B cell (primary cell): ENCODE results near the gene ABCA13. TPM values are rescaled to one million over a fixed set of nuclear protein-coding genes. Genes with fewer than 3 reads are reported as not detected.

Experiments used
- ATAC-seq: fragments of 200-7000 bp; cut with Tn5 transposase; one replicate; pipeline ENCODE4 v1.10.0; 2021; ENCODE audit warnings: low read depth, mild to moderate bottlenecking, moderate number of reproducible peaks, moderate library complexity
- CTCF ChIA-PET: fragments of 350-600 bp; sonication (Branson Sonifier 250); formaldehyde crosslinking; loops from one replicate; lab custom pipeline; 2021; ENCODE audit warnings: antibody characterized with exemption, inconsistent platforms; lab: Charles Lee
- POLR2A ChIA-PET: fragments of 350-600 bp; sonication (Branson Sonifier 250); formaldehyde crosslinking; loops from one replicate; lab custom pipeline; 2021; ENCODE audit warnings: antibody characterized with exemption; lab: Charles Lee
- DNase-seq: peaks from one replicate; pipeline ENCODE4 v3.0.0; 2013
- H2AFZ ChIP-seq: 2 replicates; pipeline ENCODE4 v1.6.1; 2012; ENCODE audit warnings: mild to moderate bottlenecking, low read depth, low read length; ENCODE audit not compliant: insufficient read depth, poor library complexity, severe bottlenecking
- H3K27ac ChIP-seq, 2 donors: 1 replicate in 1 of 2; 2 replicates in 1 of 2; pipeline ENCODE4 v1.5.1; 2012 to 2013; ENCODE audit warnings: low read length in 2 of 2, mild to moderate bottlenecking in 2 of 2, moderate library complexity in 1 of 2
- H3K27me3 ChIP-seq, 4 experiments: fragments of 200-600 bp in 1 of 4; sonication (generic) in 1 of 4; replicated peaks in 1 of 4; 1 replicate in 2 of 4; 2 replicates in 2 of 4; pipeline versions ENCODE4 v1.6.1 to v1.7.0; 2013 to 2016; ENCODE audit warnings: low read length in 3 of 4, mild to moderate bottlenecking in 2 of 4, mixed read lengths in 1 of 4, moderate library complexity in 1 of 4; ENCODE audit not compliant: insufficient read depth in 4 of 4, control insufficient read depth in 3 of 4; ENCODE audit errors: control extremely low read depth in 1 of 4
- H3K36me3 ChIP-seq, 2 experiments: replicated peaks in 1 of 2; 1 replicate in 1 of 2; 2 replicates in 1 of 2; pipeline versions ENCODE4 v1.6.1 to v1.7.1; 2013; ENCODE audit warnings: low read length in 1 of 2; ENCODE audit not compliant: insufficient read depth in 2 of 2, control insufficient read depth in 1 of 2; ENCODE audit errors: control extremely low read depth in 1 of 2, extremely low read depth in 1 of 2
- H3K4me1 ChIP-seq, 2 donors: fragments of 200-600 bp in 1 of 2; sonication (generic) in 1 of 2; 1 replicate in 1 of 2; 2 replicates in 1 of 2; pipeline versions ENCODE4 v1.5.1 to v1.6.1; 2013 to 2017; ENCODE audit warnings: low read length in 2 of 2; ENCODE audit not compliant: control insufficient read depth in 2 of 2, insufficient read depth in 2 of 2
- H3K4me2 ChIP-seq: replicated peaks from 2 replicates; pipeline ENCODE3; 2012; ENCODE audit warnings: mild to moderate bottlenecking, low read depth, low read length; ENCODE audit not compliant: poor library complexity, severe bottlenecking
- H3K4me3 ChIP-seq, 5 experiments: fragments of 200-600 bp in 1 of 5; sonication (generic) in 1 of 5; 1 replicate in 3 of 5; 2 replicates in 2 of 5; pipeline versions ENCODE4 v1.5.1 to v1.7.0; 2011 to 2016; ENCODE audit warnings: low read length in 4 of 5, mild to moderate bottlenecking in 4 of 5, low read depth in 2 of 5, control low read depth in 1 of 5, moderate library complexity in 1 of 5; ENCODE audit not compliant: insufficient read depth in 1 of 5; ENCODE audit errors: control extremely low read depth in 1 of 5, extremely low read depth in 1 of 5
- H3K79me2 ChIP-seq: fragments of 200-600 bp; sonication (generic); one replicate; pipeline ENCODE4 v1.6.0; 2016; ENCODE audit warnings: low read length; ENCODE audit not compliant: control insufficient read depth, insufficient read depth
- H3K9ac ChIP-seq: fragments of 200-600 bp; sonication (generic); 2 replicates; pipeline ENCODE4 v1.6.1; 2017; ENCODE audit warnings: mild to moderate bottlenecking, low read length, moderate library complexity
- H3K9me3 ChIP-seq, 3 donors: one replicate each; pipeline versions ENCODE4 v1.6.1 to v1.7.1; 2013; ENCODE audit warnings: low read length in 2 of 3; ENCODE audit not compliant: control insufficient read depth in 2 of 3, insufficient read depth in 1 of 3; ENCODE audit errors: control extremely low read depth in 1 of 3
- H4K20me1 ChIP-seq: 2 replicates; pipeline ENCODE4 v1.6.0; 2012; ENCODE audit warnings: mild to moderate bottlenecking, low read length; ENCODE audit not compliant: insufficient read depth, control insufficient read depth, poor library complexity, severe bottlenecking
- H3K27ac Mint-ChIP-seq: one replicate; pipeline ENCODE4 v1.8.0; 2021; ENCODE audit warnings: mixed read lengths
- H3K27me3 Mint-ChIP-seq: one replicate; pipeline ENCODE4 v1.8.0; 2021; ENCODE audit warnings: mixed read lengths
- H3K4me1 Mint-ChIP-seq: one replicate; pipeline ENCODE4 v1.8.0; 2021; ENCODE audit warnings: mixed read lengths
- H3K4me3 Mint-ChIP-seq: one replicate; pipeline ENCODE4 v1.8.0; 2021; ENCODE audit warnings: mixed read lengths
- H3K9me3 Mint-ChIP-seq: one replicate; pipeline ENCODE4 v1.8.0; 2022; ENCODE audit warnings: mixed read lengths; ENCODE audit not compliant: insufficient read depth
- CTCF ChIP-seq: fragments of 200-600 bp; IDR thresholded peaks from one replicate; pipeline ENCODE4 v1.8.0; 2022; ENCODE audit warnings: antibody characterized with exemption, mild to moderate bottlenecking
- EZH2 ChIP-seq: IDR thresholded peaks from 2 replicates; pipeline ENCODE4 v1.6.1; 2012; ENCODE audit warnings: borderline replicate concordance, low read depth, mild to moderate bottlenecking, moderate library complexity, low read length; ENCODE audit not compliant: insufficient read depth, poor library complexity, severe bottlenecking
- WGBS: methylation state at CpG from one replicate; pipeline ENCODE4 v1.1.5; 2013; ENCODE audit warnings: missing lambda C conversion rate; ENCODE audit not compliant: insufficient coverage; 5-methylcytosine and 5-hydroxymethylcytosine counted together
- intact Hi-C: fragments of 100-400 bp; cut with micrococcal nuclease; formaldehyde crosslinking; loops from one replicate; pipeline ENCODE4 v1.10.0; 2022
- polyA plus RNA-seq: library from polyadenylated mRNA; depleted of rRNA; stranded (reverse); fragments of >200 nt; gene quantifications from 2 replicates; pipeline ENCODE4 v1.2.3, GENCODE V29; 2012
- total RNA-seq, 2 donors: library from RNA; stranded (reverse); fragments of 120-200 nt in 1 of 2; gene quantifications; 1 replicate in 1 of 2; 2 replicates in 1 of 2; pipeline versions ENCODE4 v1.2.3 to v1.2.4, GENCODE V29; 2013 to 2022

ABCA13 gene
- total and polyA plus RNA-seq, 2 donors (not counting 1 experiment from before 2014, with no cell fraction given) = not detected

DNA sequence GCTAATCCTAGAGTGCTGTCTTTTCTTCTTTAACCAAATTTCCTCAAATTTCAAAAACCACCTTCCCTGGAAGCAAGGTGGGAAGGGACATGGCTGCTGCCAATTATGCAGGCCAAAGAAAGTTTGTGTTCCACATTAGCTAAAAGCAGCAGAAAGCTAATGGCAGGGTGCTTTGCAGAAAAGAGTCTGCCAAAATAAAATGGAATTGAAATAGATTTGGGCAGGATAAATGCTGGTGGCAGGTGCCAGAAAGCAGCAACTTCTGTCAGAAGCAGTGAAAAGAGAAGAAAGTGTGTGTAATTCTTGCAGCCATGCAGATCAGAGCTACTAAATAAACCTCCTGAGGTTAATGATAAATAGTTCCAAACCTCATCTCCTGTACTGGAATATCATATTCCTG, 275.5 kb downstream of the ABCA13 start:
- H3K27ac Mint-ChIP-seq = no peak overlapping the region
- H3K4me3 Mint-ChIP-seq = no peak overlapping the region
- H3K36me3 ChIP-seq = no peaks in the 10 kb centered on the region
- no peaks in the 10 kb centered on the region for H4K20me1 ChIP-seq
- ChIA-PET CTCF (no interaction called here), POLR2A (no interaction called here)
- H3K9me3 ChIP-seq = peaks cover 0 to 11% (median 5%) of the 10 kb centered on the region in 3 donors
- no peaks in the 10 kb centered on the region for H3K27me3 Mint-ChIP-seq
- no peak for ATAC-seq
- no peaks in the 10 kb centered on the region for H3K4me1 Mint-ChIP-seq
- H3K27me3 ChIP-seq = no peaks in the 10 kb centered on the region
- no peaks in the 10 kb centered on the region for H3K79me2 ChIP-seq
- peaks cover 3% of the 10 kb centered on the region for H3K9me3 Mint-ChIP-seq
- intact Hi-C loops = no loop called here
- H3K4me2 ChIP-seq = no peak overlapping the region
- DNase-seq = no peak
- H2AFZ ChIP-seq = no peak overlapping the region
- no peak overlapping the region for H3K4me3 ChIP-seq
- no peak overlapping the region for H3K27ac ChIP-seq
- H3K4me1 ChIP-seq = no peaks in the 10 kb centered on the region
- no peak overlapping the region for H3K9ac ChIP-seq
- TF ChIP-seq CTCF (no peak), EZH2 (no peak)

DNA sequence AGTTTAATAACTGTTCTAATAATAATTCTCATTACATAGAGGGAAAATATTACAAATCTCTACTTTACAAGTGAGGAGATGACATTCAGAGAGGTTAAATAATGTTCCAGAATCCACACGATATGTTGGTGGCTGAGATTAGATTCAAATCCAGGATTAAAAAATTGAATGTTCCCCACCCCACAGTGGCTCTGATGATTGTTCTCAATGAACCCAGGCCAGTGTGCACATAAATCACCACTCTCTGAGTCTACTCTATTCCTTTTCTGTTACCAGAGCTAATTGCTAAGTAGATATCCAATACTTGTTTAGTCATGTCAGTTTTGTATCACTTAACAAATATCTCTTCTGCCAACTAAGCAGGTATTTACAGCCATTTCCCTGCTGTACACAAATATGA, 281.0 kb downstream of the ABCA13 start:
- H3K27me3 Mint-ChIP-seq = no peaks in the 10 kb centered on the region
- Histone ChIP-seq H3K27ac (no peak overlapping the region), H3K79me2 (no peaks in the 10 kb centered on the region), H4K20me1 (no peaks in the 10 kb centered on the region), H2AFZ (no peak overlapping the region), H3K9me3 (peaks cover 0 to 5% (median 0%) of the 10 kb centered on the region in 3 donors), H3K4me2 (no peak overlapping the region), H3K4me3 (no peak overlapping the region), H3K9ac (no peak overlapping the region), H3K36me3 (no peaks in the 10 kb centered on the region), H3K4me1 (no peaks in the 10 kb centered on the region), H3K27me3 (no peaks in the 10 kb centered on the region)
- intact Hi-C loops = no loop called here
- H3K27ac Mint-ChIP-seq = no peak overlapping the region
- no CpG with 5 or more reads among the region's 1 CpG for WGBS
- ChIA-PET POLR2A (no interaction called here), CTCF (no interaction called here)
- no peaks in the 10 kb centered on the region for H3K4me1 Mint-ChIP-seq
- DNase-seq (no peak), ATAC-seq (no peak)
- no peak for TF ChIP-seq EZH2
- TF ChIP-seq CTCF = no peak
- no peak overlapping the region for H3K4me3 Mint-ChIP-seq
- H3K9me3 Mint-ChIP-seq = no peaks in the 10 kb centered on the region
